Glutamatergic neuron (in vitro differentiated cells): Measurements from ENCODE around the gene RPS21. TPM values are rescaled to one million over a fixed set of nuclear protein-coding genes. Genes with fewer than 3 reads are reported as not detected.
"Not testable (repeated sequence)": the region's sequence is repeated elsewhere in the genome, so short reads cannot be mapped to it uniquely, and the experiment has no call there.

Experiments used
- DNase-seq: peaks from one replicate; pipeline ENCODE4 v3.0.0; 2022
- H3K27ac Mint-ChIP-seq: one replicate; pipeline ENCODE4 v1.8.0; 2020; ENCODE audit warnings: mild to moderate bottlenecking, mixed read lengths, inconsistent platforms; ENCODE audit not compliant: unreplicated experiment
- H3K27me3 Mint-ChIP-seq: one replicate; pipeline ENCODE4 v1.8.0; 2020; ENCODE audit warnings: mild to moderate bottlenecking, moderate library complexity, mixed read lengths, inconsistent platforms; ENCODE audit not compliant: unreplicated experiment
- H3K36me3 Mint-ChIP-seq: one replicate; pipeline ENCODE4 v1.8.0; 2020; ENCODE audit warnings: mild to moderate bottlenecking, mixed read lengths, inconsistent platforms; ENCODE audit not compliant: unreplicated experiment
- H3K4me1 Mint-ChIP-seq: one replicate; pipeline ENCODE4 v1.8.0; 2020; ENCODE audit warnings: mild to moderate bottlenecking, low read depth, mixed read lengths, inconsistent platforms; ENCODE audit not compliant: unreplicated experiment
- H3K4me3 Mint-ChIP-seq: one replicate; pipeline ENCODE4 v1.8.0; 2020; ENCODE audit warnings: mild to moderate bottlenecking, mixed read lengths, inconsistent platforms; ENCODE audit not compliant: unreplicated experiment
- H3K9me3 Mint-ChIP-seq: one replicate; pipeline ENCODE4 v1.8.0; 2020; ENCODE audit warnings: mild to moderate bottlenecking, moderate library complexity, mixed read lengths, inconsistent platforms; ENCODE audit not compliant: unreplicated experiment
- total RNA-seq: library from RNA; stranded (reverse); fragmentation: NEBNext Ultra II Directional; extraction: Animal tissue kit (Norgen Biotek cat#: 25700); gene quantifications from one replicate; pipeline ENCODE4 v1.2.1, GENCODE V29; 2021; ENCODE audit not compliant: unreplicated experiment
- TF ChIP-seq, protein P1 (sequence below): fragments of 200-600 bp; sonication (generic); IDR thresholded peaks from one replicate; pipeline ENCODE4 v1.5.0; 2021; ENCODE audit not compliant: partially characterized antibody, unreplicated experiment

The RPS21 gene
- total RNA-seq, 1 donor from 2014 or later = 829 TPM

DNA sequence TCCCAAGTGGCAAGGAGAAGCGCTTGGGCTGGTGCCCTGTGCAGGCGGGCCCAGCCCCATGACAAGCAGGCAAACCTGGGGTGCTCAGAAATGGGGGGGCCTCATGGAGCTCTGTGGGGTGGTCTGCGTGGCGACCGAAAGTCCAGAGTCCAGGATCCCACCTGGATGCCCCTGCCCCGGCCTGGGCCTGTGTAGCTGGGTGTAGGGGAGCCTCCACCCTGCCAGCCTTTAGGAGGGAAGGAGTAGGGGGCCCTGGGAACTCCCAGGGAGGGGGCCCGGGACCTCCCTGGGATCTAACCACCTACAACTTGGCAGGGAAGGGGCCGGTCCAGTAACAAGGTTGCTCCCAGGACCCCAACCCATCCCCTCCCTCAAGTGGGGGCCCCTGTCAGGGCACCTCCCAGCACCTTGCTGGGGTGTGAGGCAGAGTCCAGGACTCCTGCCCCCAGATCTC, 15.3 kb upstream of the RPS21 start:
- Mint-ChIP-seq H3K9me3 (peaks cover 8% of the 10 kb centered on the region), H3K4me3 (no peak overlapping the region), H3K36me3 (peaks cover 4% of the 10 kb centered on the region), H3K27me3 (peaks cover 16% of the 10 kb centered on the region), H3K27ac (no peak overlapping the region), H3K4me1 (peaks cover 17% of the 10 kb centered on the region)
- DNase-seq = no peak
- TF ChIP-seq, protein P1, sequence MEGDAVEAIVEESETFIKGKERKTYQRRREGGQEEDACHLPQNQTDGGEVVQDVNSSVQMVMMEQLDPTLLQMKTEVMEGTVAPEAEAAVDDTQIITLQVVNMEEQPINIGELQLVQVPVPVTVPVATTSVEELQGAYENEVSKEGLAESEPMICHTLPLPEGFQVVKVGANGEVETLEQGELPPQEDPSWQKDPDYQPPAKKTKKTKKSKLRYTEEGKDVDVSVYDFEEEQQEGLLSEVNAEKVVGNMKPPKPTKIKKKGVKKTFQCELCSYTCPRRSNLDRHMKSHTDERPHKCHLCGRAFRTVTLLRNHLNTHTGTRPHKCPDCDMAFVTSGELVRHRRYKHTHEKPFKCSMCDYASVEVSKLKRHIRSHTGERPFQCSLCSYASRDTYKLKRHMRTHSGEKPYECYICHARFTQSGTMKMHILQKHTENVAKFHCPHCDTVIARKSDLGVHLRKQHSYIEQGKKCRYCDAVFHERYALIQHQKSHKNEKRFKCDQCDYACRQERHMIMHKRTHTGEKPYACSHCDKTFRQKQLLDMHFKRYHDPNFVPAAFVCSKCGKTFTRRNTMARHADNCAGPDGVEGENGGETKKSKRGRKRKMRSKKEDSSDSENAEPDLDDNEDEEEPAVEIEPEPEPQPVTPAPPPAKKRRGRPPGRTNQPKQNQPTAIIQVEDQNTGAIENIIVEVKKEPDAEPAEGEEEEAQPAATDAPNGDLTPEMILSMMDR = no peak

- Mint-ChIP-seq H3K27ac (peak overlapping the region; percentile 52), H3K27me3 (peaks cover 16% of the 10 kb centered on the region), H3K9me3 (peaks cover 10% of the 10 kb centered on the region), H3K36me3 (peaks cover 4% of the 10 kb centered on the region), H3K4me3 (peak overlapping the region; percentile 88), H3K4me1 (peaks cover 22% of the 10 kb centered on the region)
- TF ChIP-seq, protein P1 = no peak
- DNase-seq = no peak
These were observed 14.6 kb upstream of the RPS21 start for GRCh38 chr20:62372042-62372993.

- H3K4me3 Mint-ChIP-seq, DNase-seq, H3K27ac Mint-ChIP-seq, H3K36me3 Mint-ChIP-seq: not testable (repeated sequence)
- peaks cover 22% of the 10 kb centered on the region for H3K4me1 Mint-ChIP-seq
- peaks cover 11% of the 10 kb centered on the region for H3K27me3 Mint-ChIP-seq
- peaks cover 10% of the 10 kb centered on the region for H3K9me3 Mint-ChIP-seq
These were observed 13.2 kb upstream of the RPS21 start for GRCh38 chr20:62373631-62374179.

- no peak for DNase-seq
- Mint-ChIP-seq H3K36me3 (peaks cover 4% of the 10 kb centered on the region), H3K4me1 (peaks cover 19% of the 10 kb centered on the region), H3K27ac (peak overlapping the region; percentile 60), H3K27me3 (peaks cover 8% of the 10 kb centered on the region), H3K4me3 (no peak overlapping the region), H3K9me3 (peaks cover 7% of the 10 kb centered on the region)
- TF ChIP-seq, protein P1 = no peak
These were observed 12.4 kb upstream of the RPS21 start for GRCh38 chr20:62374331-62375152.
